Measurements from ENCODE around the gene SLC23A2.

SLC23A2 gene

GRCh38 chr20:4942331-4942730 lies 59.0 kb downstream of the SLC23A2 start:
- TF ChIP-seq CTCF (conservative IDR thresholded peaks at IDR 0.05; ENCODE audit: low read depth) = no peak
- no peak overlapping the region for H3K27ac ChIP-seq
- ChIA-PET POLR2A (ENCODE audit: low non-redundant PET) (no interaction called here), CTCF (no interaction called here)
- no peak for DNase-seq (ENCODE audit: low spot score)

GRCh38 chr20:4937407-4938319 lies 63.6 kb downstream of the SLC23A2 start:
- no peak overlapping the region for H3K27ac ChIP-seq
- DNase-seq (ENCODE audit: low spot score) = no peak
- ChIA-PET CTCF (interaction anchor here (0.9 kb wide), 1 partner anchor 53 kb away, joined by 3 read pairs; no protein-coding TSS in a partner anchor), POLR2A (ENCODE audit: low non-redundant PET) (no interaction called here)
- TF ChIP-seq CTCF (conservative IDR thresholded peaks at IDR 0.05; ENCODE audit: low read depth) = no peak

GRCh38 chr20:4936851-4937406 lies 64.4 kb downstream of the SLC23A2 start:
- ChIA-PET POLR2A (ENCODE audit: low non-redundant PET) (no interaction called here), CTCF (interaction anchor here (0.9 kb wide), 1 partner anchor 52 kb away, joined by 3 read pairs; no protein-coding TSS in a partner anchor)
- DNase-seq (ENCODE audit: low spot score) = no peak
- no peak overlapping the region for H3K27ac ChIP-seq
- no peak for TF ChIP-seq CTCF (conservative IDR thresholded peaks at IDR 0.05; ENCODE audit: low read depth)

GRCh38 chr20:4936392-4936850 lies 64.9 kb downstream of the SLC23A2 start:
- ChIA-PET CTCF (no interaction called here), POLR2A (ENCODE audit: low non-redundant PET) (no interaction called here)
- DNase-seq (ENCODE audit: low spot score) = no peak
- H3K27ac ChIP-seq = no peak overlapping the region
- TF ChIP-seq CTCF (conservative IDR thresholded peaks at IDR 0.05; ENCODE audit: low read depth) = no peak

GRCh38 chr20:4932061-4932460 lies 69.2 kb downstream of the SLC23A2 start:
- no peak for TF ChIP-seq CTCF (conservative IDR thresholded peaks at IDR 0.05; ENCODE audit: low read depth)
- DNase-seq (ENCODE audit: low spot score) = no peak
- CTCF ChIA-PET = no interaction called here
- POLR2A ChIA-PET (ENCODE audit: low non-redundant PET) = no interaction called here
- no peak overlapping the region for H3K27ac ChIP-seq

GRCh38 chr20:4929686-4930397 lies 71.5 kb downstream of the SLC23A2 start:
- POLR2A ChIA-PET (ENCODE audit: low non-redundant PET) = no interaction called here
- CTCF ChIA-PET = no interaction called here
- H3K27ac ChIP-seq = no peak overlapping the region
- no peak for TF ChIP-seq CTCF (conservative IDR thresholded peaks at IDR 0.05; ENCODE audit: low read depth)
- no peak for DNase-seq (ENCODE audit: low spot score)

Measured in RWPE1 (cell line).